ENCODE measurements around the gene SLC16A1. TPM values are rescaled to one million over a fixed set of nuclear protein-coding genes. Genes with fewer than 3 reads are reported as not detected.

The SLC16A1 gene
- total and polyA plus RNA-seq, 2 donors (not counting 3 experiments of a cell fraction or from before 2014, with no cell fraction given), result 148 to 188 TPM

GRCh38 chr1:112904071-112904830, 51.7 kb downstream of the SLC16A1 start:
- Histone ChIP-seq H2AFZ (ENCODE audit: low read depth, low read length) (no peak overlapping the region), H3K79me2 (ENCODE audit: control insufficient read depth, insufficient read depth, low read length) (no peaks in the 10 kb centered on the region), H3K4me2 (ENCODE audit: insufficient read depth, low read length) (no peak overlapping the region), H3K9me1 (replicated peaks; ENCODE audit: control insufficient read depth, extremely low read depth, insufficient read depth, low read length) (no peaks in the 10 kb centered on the region), H3K4me3 (replicated peaks in 1 of 3; ENCODE audit: insufficient read depth in 1 of 3, low read depth in 1 of 3, low read length in 3 of 3) (no peak overlapping the region), H4K20me1 (replicated peaks; ENCODE audit: control insufficient read depth, extremely low read depth, insufficient read depth, low read length) (no peaks in the 10 kb centered on the region), H3K9me3 (replicated peaks; ENCODE audit: control insufficient read depth, insufficient read depth, low read length) (no peaks in the 10 kb centered on the region), H3K36me3 (ENCODE audit: control insufficient read depth in 2 of 2, extremely low read depth in 1 of 2, insufficient read depth in 2 of 2, low read length in 2 of 2) (no peaks in the 10 kb centered on the region), H3K9ac (replicated peaks; ENCODE audit: extremely low read depth, insufficient read depth, low read length) (no peak overlapping the region), H3K4me1 (ENCODE audit: control insufficient read depth, extremely low read depth, insufficient read depth, low read length) (peaks cover 26% of the 10 kb centered on the region), H3K27ac (ENCODE audit: insufficient read depth, low read depth, low read length) (no peak overlapping the region), H3K27me3 (ENCODE audit: control insufficient read depth in 2 of 2, insufficient read depth in 2 of 2, low read length in 2 of 2) (no peaks in the 10 kb centered on the region)
- FAIRE-seq (no peak), DNase-seq (ENCODE audit: low read depth, low spot score) (no peak)
- intact Hi-C loops (cut with micrococcal nuclease), result no loop called here
- no peak for TF ChIP-seq JUN (IDR thresholded peaks at IDR 0.05; ENCODE audit: borderline replicate concordance, insufficient read depth, insufficient read length, low read depth)
- TF ChIP-seq MAX (IDR thresholded peaks at IDR 0.05; ENCODE audit: insufficient read depth, insufficient read length), result no peak
- TF ChIP-seq CTCF (IDR thresholded peaks at IDR 0.05; ENCODE audit: extremely low read depth in 1 of 2, insufficient read depth in 1 of 2, low read depth in 1 of 2, low read length in 2 of 2), result no peak
- no peak for TF ChIP-seq FOS (IDR thresholded peaks at IDR 0.05; ENCODE audit: borderline replicate concordance, insufficient read depth, low read length)
- TF ChIP-seq POLR2A (IDR thresholded peaks at IDR 0.05; ENCODE audit: low read depth, low read length), result no peak
- no peak for TF ChIP-seq GATA2 (IDR thresholded peaks at IDR 0.05; ENCODE audit: insufficient read depth, insufficient read length, low read depth, low read length)
- no peak for TF ChIP-seq EZH2 (IDR thresholded peaks at IDR 0.05; ENCODE audit: borderline replicate concordance, low read depth, low read length, severe bottlenecking)
- TF ChIP-seq MYC (IDR thresholded peaks at IDR 0.05; ENCODE audit: low read depth, low read length), result no peak
- TF ChIP-seq POLR2AphosphoS5 (IDR thresholded peaks at IDR 0.05; ENCODE audit: insufficient read depth, low read depth, low read length), result no peak
- ChIA-PET CTCF (interaction anchor here (0.9 to 1.7 kb wide), 6 partner anchors 12 to 168 kb away, joined by 3 to 9 read pairs (median 3); partner anchors contain the start of gene LRIG2), POLR2A (no interaction called here)
- dilution Hi-C loops (cut with MboI; ENCODE audit: extremely low pct_ligation_motif_present, low sequenced_read_pairs), result no loop called here
- BruUV-seq (replicated peaks), result no TSS peak

All from endothelial cell of umbilical vein (primary cell).